GM21526 (cell line): ENCODE data around the gene BTNL9.
"Not testable (repeated sequence)": the region's sequence is repeated elsewhere in the genome, so short reads cannot be mapped to it uniquely, and the experiment has no call there.

Experiments
- ATAC-seq: cut with Tn5 transposase; IDR thresholded peaks from one replicate; pipeline ENCODE4 v1.9.1; 2021; ENCODE audit warnings: moderate library complexity; ENCODE audit not compliant: unreplicated experiment, low FRiP score

Gene BTNL9

DNA sequence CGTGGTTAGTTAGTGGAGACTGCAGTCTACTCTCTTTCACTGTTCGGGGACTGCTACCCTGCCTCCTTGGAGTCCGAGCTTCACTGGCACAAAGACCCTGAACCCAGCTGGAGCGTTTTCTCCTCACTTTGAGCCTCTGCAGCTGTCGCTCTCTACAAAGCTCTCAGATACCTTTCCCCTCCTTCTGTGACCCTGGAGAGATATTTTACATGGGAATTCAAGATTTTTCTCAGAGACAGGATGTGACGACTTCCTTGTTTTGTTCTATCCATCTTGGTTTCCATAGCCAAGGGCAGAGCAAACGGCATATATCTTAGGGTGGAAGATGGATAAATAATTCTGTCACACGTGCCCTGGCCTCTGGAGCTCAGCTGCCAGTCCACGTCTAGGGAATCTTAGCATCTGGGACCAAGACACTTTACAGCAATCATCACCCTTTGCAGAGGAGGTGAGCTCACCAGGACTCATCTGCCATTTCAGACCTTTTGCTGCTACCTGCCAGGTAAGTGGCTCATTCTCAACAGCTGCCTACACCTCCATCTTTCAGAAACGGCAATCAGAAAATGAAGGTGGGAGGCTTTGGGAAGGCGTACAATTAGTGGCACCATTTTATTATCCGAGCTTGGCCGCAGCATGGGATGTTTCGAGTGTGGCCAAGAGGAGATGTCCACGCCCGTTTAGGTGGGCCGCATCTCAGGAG lies at the start of gene BTNL9:
TSS of gene BTNL9 (plus strand) at position 336 of the 700 bp plus-strand sequence. CDS start 5,224 bp downstream, outside the sequence.
- no peak for ATAC-seq

DNA sequence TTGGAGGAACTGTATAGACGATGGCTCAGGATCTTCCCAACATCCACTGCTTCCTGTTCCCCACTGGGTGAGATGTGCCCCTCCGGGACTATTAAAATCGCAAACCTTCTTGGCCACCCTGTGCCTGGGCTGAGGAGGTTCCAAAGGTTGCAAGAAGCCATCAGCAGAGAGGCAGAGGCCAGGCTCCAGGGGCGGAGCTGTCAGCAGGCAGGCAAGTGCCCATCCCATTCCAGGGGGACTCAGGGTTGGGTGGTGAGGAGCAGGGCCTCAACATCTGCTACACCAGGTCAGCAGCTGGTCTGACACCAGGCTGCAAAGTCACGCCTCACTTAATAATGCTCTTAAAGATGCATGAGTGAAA lies 49.2 kb upstream of the BTNL9 start:
- ATAC-seq = no peak

DNA sequence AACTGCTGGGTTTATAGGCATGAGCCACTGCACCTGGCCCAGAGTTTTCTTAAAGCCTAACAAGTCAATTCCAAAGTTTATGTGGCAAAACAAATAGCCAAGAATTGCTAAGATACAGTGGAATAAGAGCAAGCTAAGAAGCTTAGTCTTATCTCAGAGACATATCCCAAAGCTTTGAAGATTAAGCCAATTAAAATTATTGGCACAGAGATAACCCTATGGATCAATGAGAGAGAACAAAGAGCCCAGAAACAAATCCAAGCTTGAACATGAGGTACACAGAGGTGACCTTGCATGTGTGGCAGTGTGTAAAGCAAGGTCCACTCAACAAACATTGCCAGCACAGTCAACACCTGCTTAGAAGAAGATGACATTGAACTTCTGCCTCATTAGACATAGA lies 38.1 kb upstream of the BTNL9 start:
- no peak for ATAC-seq

DNA sequence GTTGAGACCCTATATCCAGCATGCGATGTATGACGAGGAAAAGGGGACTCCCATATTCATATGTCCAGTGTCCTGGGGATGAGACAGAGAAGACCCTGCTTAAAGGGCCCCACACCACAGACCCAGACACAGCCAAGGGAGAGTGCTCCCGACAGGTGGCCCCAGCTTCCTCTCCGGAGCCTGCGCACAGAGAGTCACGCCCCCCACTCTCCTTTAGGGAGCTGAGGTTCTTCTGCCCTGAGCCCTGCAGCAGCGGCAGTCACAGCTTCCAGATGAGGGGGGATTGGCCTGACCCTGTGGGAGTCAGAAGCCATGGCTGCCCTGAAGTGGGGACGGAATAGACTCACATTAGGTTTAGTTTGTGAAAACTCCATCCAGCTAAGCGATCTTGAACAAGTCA lies 34.3 kb upstream of the BTNL9 start:
- ATAC-seq = no peak

DNA sequence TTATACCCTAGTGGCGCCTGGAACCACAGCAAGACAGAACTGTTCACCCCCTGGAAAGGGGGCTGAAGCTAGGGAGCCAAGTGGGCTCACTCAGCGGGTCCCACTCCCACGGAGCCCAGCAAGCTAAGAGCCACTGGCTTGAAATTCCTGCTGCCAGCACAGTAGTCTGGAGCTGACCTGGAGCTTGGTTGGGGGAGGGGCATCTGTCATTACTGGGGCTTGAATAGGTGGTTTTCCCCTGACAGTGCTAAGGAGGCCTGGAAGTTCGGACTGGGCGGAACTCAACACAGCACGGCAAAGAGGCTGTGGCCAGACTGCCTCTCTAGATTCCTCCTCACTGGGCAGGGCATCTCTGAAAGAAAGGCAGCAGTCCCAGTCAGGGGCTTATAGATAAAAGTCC lies 31.9 kb upstream of the BTNL9 start:
- no peak for ATAC-seq

DNA sequence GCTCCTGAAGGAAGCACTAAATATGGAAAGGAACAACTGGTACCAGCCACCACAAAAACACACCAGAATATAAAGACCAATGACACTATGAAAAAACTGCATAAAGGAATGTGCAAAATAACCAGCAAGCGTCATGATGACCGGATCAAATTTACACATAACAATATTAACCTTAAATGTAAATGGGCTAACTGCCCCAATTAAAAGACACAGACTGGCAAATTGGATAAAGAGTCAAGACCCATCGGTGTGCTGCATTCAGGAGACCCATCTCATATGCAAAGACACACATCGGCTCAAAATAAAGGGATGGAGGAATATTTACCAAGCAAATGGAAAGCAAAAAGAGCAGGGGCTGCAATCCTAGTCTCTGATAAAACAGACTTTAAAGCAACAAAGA lies 30.0 kb upstream of the BTNL9 start:
- not testable (repeated sequence) for ATAC-seq

DNA sequence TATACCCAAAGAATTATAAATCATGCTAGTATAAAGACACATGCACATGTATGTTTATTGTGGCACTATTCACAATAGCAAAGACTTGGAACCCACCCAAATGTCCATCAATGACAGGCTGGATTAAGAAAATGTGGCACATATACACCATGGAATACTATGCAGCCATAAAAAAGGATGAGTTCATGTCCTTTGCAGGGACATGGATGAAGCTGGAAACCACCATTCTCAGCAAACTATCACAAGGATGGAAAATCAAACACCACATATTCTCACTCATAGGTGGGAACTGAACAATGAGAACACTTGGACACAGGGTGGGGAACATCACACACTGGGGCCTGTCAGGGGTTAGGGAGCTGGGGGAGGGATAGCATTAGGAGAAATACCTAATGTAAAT lies 25.4 kb upstream of the BTNL9 start:
- ATAC-seq = not testable (repeated sequence)

DNA sequence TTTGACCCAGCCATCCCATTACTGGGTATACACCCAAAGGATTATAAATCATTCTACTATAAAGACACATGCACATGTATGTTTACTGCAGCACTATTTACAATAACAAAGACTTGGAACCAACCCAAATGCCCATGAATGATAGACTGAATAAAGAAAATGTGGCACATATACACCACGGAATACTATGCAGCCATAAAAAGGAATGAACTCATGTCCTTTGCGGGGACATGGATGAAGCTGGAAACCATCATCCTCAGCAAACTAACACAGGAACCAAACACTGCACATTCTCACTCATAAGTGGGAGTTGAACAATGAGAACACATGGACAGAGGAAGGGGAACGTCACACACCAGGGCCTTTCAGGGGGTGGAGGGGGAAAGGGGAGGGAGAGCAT lies 22.6 kb upstream of the BTNL9 start:
- not testable (repeated sequence) for ATAC-seq

DNA sequence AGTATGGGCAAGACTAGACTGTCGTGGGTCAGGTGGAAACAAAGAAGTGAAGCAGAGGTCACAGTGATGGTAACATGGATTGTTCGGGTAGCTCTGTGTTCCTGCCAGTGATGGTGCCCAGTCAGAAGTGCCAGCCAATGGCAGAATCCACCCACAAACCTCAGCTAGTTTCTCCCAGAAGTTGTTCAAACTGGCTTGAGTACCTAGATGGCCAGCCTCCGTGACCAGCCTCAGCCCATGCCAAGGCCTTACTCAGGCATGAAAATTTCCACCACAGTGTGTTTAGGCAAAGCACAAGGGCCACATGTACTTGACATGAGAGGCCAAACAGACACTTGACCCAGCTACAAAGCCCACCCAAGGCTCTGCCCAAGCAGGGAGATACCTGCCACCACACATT lies 19.4 kb upstream of the BTNL9 start:
- no peak for ATAC-seq

DNA sequence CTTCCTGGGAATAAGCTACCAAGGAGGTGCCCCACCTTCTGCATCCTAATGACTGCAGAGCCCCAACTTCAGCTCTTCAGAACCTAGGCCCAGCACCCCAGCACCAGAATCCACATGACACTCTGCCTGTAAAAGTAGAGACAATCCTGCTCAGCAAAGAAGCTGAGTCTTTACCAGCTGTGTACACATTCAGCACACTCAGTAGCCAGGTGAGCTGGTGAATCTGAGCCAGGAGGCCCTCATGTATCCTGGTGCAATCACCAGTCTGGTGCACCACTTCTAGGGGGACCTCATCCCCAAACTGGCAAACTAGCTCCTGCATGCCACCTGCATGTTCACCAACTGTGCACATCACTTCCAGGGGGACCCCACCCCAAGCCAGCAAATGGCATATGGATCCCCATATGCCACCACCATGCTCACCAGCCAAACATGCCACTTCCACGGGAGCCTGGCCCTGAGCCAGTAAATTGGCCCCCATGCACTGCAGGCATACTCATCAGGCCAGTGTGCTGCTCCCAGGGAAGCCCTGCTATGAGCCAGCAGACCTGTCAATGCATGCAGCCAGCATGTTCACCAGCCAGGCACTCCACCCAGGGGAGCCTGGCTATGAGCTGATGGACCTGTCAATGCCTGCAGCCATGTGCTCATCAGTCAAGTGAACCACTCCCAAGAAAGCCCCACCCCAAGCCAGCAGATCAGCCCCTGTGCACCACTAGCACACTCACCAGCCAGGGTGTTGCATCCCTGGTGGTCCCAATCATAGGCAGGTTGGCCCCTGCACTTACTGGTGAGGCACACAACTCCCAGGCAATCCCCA lies 15.6 kb upstream of the BTNL9 start:
- no peak for ATAC-seq

DNA sequence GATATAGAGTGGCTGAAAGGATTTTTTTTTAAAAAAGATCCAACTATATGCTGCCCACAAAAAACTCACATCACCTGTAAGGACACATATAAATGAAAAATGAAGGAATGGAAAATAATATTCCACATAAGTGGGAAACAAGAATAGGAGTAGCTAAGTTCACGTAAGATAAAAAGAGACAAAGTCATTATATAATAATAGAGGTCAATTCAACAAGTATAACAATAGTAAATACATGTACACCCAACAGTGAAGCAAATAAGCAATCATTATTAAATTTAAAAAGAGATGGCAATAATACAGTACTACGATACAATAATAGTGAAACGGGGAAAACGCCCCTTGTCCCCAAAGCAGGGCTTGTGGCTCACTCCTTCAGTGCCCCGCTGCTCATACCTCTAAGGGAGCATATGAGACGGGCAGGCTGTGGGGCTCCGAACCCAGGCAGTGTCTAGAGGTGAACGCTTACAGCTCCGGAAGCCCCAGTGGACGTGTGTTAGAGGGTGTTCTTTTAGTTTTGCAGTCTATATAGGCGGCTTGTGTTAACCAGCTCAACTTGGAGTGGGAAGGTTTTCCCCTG lies 12.5 kb upstream of the BTNL9 start:
- ATAC-seq = no peak

DNA sequence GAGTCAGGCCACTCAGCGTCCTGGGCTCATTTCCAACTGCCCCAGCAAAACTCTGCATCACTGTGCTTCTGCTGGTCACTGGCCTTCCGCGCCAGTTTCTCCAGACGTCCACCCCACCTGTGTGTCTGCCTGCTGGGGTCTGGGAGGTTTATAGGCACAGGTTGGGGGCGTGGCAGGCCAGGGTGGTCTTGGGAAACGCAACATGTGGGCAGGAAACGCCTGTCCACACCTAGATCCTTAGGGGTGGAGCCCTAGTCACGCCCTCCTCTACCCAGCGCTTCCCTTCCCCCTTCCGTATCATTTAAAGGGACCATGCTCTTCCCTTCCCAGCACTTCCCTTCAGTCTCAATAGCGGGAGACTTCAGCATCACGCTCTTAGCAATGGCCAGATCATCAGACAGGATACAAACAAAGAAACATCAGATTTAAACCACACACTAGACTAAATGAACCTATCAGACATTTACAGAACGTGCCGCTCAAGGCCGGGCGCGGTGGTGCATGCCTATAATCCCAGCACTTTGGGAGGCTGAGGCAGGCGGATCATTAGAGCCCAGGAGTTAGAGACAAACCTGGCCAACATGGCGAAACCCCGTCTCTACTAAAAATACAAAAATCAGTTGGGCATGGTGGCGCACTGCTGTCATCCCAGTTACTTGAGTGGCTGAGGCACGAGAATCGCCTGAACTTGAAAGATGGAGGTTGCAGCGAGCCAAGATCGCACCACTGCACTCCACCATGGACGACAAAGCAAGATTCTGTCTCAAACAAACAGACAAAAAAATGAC lies 11.8 kb upstream of the BTNL9 start:
- no peak for ATAC-seq

DNA sequence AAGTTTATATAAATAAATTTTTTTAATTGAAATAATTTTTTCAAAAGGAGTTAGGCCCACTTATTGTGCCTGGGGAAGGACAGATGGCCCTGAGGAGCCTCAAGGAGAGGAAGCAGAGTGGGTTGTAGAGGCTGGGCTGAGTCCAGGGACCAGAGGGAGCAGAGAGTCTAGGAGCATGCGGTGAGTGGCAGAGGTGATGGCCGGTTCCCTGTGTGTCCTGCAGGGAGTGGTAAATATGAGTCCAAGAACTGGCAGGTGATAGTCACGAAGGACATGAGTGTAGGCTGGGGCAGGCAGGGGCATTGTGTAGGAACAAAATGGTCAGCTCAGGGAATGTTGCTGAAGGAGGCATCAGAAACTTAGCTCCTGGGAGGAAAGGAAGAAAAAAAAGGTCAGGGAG lies 8.3 kb upstream of the BTNL9 start:
- no peak for ATAC-seq

DNA sequence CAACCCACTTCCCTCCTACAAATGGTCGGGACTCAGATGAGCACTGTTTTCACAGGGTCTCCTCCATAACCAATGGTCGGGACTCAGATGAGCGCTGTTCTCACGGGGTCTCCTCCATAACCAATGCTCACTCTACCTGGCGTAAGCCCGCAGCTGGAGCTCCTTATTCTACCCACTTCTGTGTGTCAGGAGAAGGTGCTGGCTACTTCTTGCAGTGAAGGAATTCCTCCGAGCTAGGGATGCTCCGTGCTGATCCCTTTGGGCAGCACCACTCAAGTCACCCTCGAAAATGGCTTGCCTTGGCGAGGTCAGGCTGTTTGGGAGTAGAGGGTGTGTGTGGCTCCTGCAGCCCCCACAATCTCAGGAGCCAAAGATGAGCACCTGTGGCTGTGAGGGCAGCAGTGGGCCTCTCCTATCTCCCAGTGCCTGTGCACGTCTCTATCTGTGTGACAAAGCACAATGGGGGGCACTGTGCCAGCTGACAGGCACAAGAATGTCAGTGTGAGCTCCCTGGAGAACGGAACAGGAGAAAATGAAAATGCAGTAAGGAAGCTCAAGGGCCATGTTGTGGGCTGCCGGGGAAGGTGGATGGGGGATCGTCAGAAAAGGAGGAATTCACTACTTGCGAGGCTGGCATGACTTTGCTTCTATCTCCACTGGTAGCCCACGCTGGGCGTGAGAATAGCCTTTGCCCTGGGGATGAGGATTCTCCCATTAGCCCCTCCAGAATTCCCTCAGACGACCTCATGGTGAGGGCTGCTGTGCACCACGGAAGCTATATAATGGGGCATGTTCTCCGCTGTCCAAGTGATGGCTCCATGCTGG lies 3.9 kb upstream of the BTNL9 start:
- ATAC-seq = no peak

DNA sequence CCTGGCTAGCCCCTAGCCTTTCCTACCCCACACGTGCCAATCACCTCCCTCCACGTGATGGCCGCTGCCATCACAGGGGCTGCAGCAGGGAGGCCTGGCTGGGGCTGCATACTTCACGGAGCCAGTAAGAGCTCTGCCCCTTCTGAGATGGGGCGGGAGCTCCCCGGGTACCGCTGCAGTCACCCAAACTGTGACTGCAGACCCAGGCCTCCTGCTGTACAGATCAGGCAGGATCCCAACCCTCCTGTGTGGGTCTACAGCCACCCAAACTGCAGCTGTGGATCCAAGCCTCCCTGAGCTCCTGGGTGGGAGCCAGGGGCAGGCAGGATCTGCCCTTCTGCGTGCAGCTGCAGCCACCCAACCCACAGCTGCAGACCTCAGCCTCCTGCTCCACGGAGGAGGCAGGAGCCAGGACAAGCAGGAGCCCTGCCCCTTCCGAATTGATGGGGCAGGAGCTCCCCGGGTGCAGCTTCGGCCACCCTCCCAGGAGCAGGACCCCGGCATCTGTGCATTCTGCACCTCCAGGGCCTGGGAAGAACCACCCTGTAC lies 3.2 kb upstream of the BTNL9 start:
- no peak for ATAC-seq

DNA sequence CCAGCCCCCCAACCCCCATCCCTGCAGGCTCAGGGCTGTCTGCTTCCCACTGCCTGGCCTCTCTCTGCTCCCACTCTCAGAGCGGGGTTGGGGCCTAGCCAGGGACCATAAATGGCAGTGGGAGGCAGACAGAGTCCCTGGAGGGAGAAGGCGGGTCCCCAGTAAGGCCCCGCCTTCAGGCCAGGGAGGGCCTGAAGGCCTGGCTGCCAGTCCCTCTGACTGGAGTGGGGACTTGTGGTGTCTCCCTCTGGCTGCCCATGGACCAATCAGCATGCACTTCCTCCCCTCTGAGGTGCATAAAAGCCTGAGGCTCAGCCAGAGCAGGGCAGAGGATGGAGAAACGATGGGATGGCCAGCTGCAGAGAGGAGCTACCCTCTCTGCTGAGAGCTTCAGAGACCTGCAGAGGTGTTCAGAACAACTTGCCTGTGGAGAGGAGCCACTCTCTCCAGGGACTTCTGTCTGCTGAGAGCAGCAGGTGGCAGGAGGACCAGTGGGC lies 2.7 kb upstream of the BTNL9 start:
- ATAC-seq = no peak

DNA sequence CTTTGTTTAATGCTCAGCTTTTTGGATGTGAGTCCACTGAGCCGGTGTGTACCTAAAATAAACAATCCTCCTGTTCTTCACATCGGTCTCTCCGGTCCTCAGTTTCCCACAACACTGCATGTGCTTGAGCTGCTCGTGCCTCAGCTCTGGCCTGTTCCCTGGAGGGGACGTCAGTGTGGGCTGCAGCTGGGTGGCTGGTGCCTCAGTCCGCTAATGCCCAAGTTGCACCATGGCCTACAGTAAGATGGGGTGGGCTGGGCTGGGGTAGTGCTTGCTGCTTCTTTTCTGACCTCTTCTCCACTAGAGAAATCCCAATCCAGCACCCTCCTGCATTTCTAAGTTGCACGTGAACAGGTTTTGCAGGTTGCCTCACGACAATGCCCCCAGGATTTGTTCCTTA lies 595 bp upstream of the BTNL9 start:
- ATAC-seq = no peak

DNA sequence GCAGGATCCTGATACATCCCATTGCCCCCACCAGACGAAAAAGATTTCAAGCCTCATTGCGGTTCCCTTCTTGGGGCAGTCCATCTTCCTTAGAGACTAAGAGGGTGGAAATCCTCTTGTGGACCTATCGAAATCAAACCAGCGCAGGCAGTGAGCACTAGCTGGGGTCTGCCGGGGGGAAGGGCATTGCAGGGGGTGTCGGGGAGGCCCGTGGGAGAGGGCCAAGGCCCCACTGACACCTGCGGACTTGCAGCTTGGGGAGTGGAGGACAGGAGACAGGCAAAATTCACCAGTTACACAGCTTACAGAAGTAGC lies 522 bp downstream of the BTNL9 start:
- no peak for ATAC-seq

DNA sequence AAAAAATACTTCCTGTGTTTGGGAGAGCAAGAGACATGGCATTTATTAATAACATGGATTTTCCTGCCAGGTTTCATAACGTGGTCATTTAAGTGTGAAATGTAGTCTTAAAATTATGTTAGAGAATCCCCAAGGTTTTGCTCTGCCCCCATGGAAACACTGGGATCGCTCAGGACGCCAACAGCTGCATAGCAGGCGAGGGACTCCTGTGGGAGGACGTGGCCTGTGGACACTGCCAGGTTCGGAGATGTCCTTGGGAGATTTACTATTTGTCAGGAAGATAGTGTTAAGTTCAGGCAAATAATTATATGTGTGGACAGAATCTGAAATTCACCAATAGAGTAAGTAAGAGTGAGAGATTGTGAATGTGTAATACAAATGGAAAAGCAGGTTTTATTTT lies 977 bp downstream of the BTNL9 start:
- no peak for ATAC-seq
